Pancreas (tissue), 10 donors: ENCODE measurements around the gene TBX22. TPM values are rescaled to one million over a fixed set of nuclear protein-coding genes. Genes with fewer than 3 reads are reported as not detected.
"Not testable (repeated sequence)": the region's sequence is repeated elsewhere in the genome, so short reads cannot be mapped to it uniquely, and the experiment has no call there.

ENCODE experiments used
- ATAC-seq, 4 donors: fragments of 200-7000 bp; cut with Tn5 transposase; one replicate each; pipeline versions ENCODE4 v1.8.0 to v1.9.1; 2020; ENCODE audit warnings: mild to moderate bottlenecking in 4 of 4, moderate library complexity in 4 of 4
- DNase-seq, 6 donors: peaks; one replicate each; pipeline ENCODE4 v3.0.0-alpha.2; 2020
- FAIRE-seq: peaks from 2 replicates; lab custom pipeline; 2012; peaks lifted over from hg19 to GRCh38; lab: Jason Lieb, UNC
- H3K27ac ChIP-seq, 4 donors: fragments of 200-600 bp; sonication (generic); 1 replicate in 3 of 4; 2 replicates in 1 of 4; pipeline versions ENCODE4 v1.5.0 to v1.8.0; 2020
- H3K27me3 ChIP-seq, 4 donors: fragments of 200-600 bp; one replicate each; pipeline ENCODE4 v1.8.0; 2021
- H3K36me3 ChIP-seq, 3 donors: fragments of 200-600 bp; sonication (generic) in 1 of 3; one replicate each; pipeline versions ENCODE4 v1.5.0 to v1.8.0; 2020 to 2021
- H3K4me1 ChIP-seq, 3 donors: fragments of 200-600 bp; one replicate each; pipeline ENCODE4 v1.8.0; 2021
- H3K4me3 ChIP-seq, 4 donors: fragments of 200-600 bp; sonication (generic) in 2 of 4; one replicate each; pipeline versions ENCODE4 v1.5.0 to v1.8.0; 2020 to 2021
- H3K9me3 ChIP-seq, 4 donors: fragments of 200-600 bp; one replicate each; pipeline ENCODE4 v1.8.0; 2021
- CTCF ChIP-seq, 4 donors: fragments of 200-600 bp; sonication (generic) in 3 of 4; IDR thresholded peaks; one replicate each; pipeline versions ENCODE4 v1.5.0 to v1.8.0; 2021; ENCODE audit warnings: antibody characterized with exemption in 4 of 4
- WGBS, 2 donors: extraction: QIAGEN DNeasy Blood & Tissue Kit; methylation state at CpG; one replicate each; pipeline ENCODE4 v1.1.7; 2013; 5-methylcytosine and 5-hydroxymethylcytosine counted together
- intact Hi-C, 3 donors: fragments of 100-400 bp; cut with DNase I; formaldehyde crosslinking; loops; one replicate each; pipeline versions ENCODE4 v1.11.1 to v1.14.2; 2022
- polyA plus RNA-seq, 2 donors: library from polyadenylated mRNA; stranded (reverse); fragments of 200-250 nt; gene quantifications; one replicate each; pipeline ENCODE4 v1.2.3, GENCODE V29; 2013
- total RNA-seq, 6 donors: library from RNA; stranded (reverse); fragmentation: NEBNext Ultra II Directional in 4 of 6; extraction: Animal tissue kit (Norgen Biotek cat#: 25700) in 4 of 6; gene quantifications; one replicate each; pipeline versions ENCODE4 v1.2.1 to v1.2.4, GENCODE V29; 2021 to 2023
- donor health status: healthy with polysubstance abuse.
- donor health status: DM: no; HTN: no; CAD: no; lungs with moderate emphysema.
- donor health status: DM: no; HTN: no; CAD: no.
- donor health status: control.
- donor health status: control.
- donor health status: Bipolar disorder and iron deficiency.
- donor health status: DM: yes; HTN: yes; CAD: no.
- donor health status: DM: no; HTN: no; CAD: no.
- donor health status: DM: no; HTN: no; CAD: no.
- donor health status: DM: yes; HTN: yes; CAD: no.

Gene TBX22
- total and polyA plus RNA-seq, 8 donors: not detected

- H3K9me3 ChIP-seq: no peaks in the 10 kb centered on the region
- 38 to 41% methylated on average over 3 of the region's 3 CpGs for WGBS, 2 donors
- TF ChIP-seq CTCF (IDR thresholded peaks at IDR 0.05): no peak
- H3K27me3 ChIP-seq: peaks cover 0 to 18% (median 3%) of the 10 kb centered on the region in 4 donors
- ATAC-seq (no peak), FAIRE-seq (no peak), DNase-seq (no peak)
- H3K36me3 ChIP-seq: no peaks in the 10 kb centered on the region
- intact Hi-C loops: no loop called here
- H3K4me1 ChIP-seq: no peaks in the 10 kb centered on the region
- H3K27ac ChIP-seq: no peak overlapping the region
- no peak overlapping the region for H3K4me3 ChIP-seq
Measured at GRCh38 chrX:80016182-80016581, 1.6 kb downstream of the TBX22 start.

- Histone ChIP-seq H3K9me3 (no peaks in the 10 kb centered on the region), H3K27ac (no peak overlapping the region), H3K36me3 (no peaks in the 10 kb centered on the region), H3K4me1 (no peaks in the 10 kb centered on the region), H3K4me3 (no peak overlapping the region), H3K27me3 (peaks cover 0 to 10% (median 3%) of the 10 kb centered on the region in 4 donors)
- WGBS, 2 donors: 6 to 28% methylated on average over 4 of the region's 4 CpGs
- no peak for ATAC-seq
- intact Hi-C loops: no loop called here
- TF ChIP-seq CTCF (IDR thresholded peaks at IDR 0.05): no peak
- DNase-seq: no peak
- no peak for FAIRE-seq
Measured at GRCh38 chrX:80021621-80022020, 7.1 kb downstream of the TBX22 start.

- WGBS, 2 donors: 1 to 12% methylated on average over 35 of the region's 35 CpGs
- TF ChIP-seq CTCF (IDR thresholded peaks at IDR 0.05): no peak
Measured at GRCh38 chrX:80022363-80023031, 7.9 kb downstream of the TBX22 start.

GRCh38 chrX:80026116-80026515, 11.6 kb downstream of the TBX22 start:
- Histone ChIP-seq H3K27me3 (peaks cover 0 to 5% (median 0%) of the 10 kb centered on the region in 4 donors), H3K4me1 (no peaks in the 10 kb centered on the region), H3K36me3 (no peaks in the 10 kb centered on the region), H3K27ac (no peak overlapping the region), H3K4me3 (no peak overlapping the region), H3K9me3 (no peaks in the 10 kb centered on the region)
- WGBS, 2 donors: 58 to 70% methylated on average over 3 of the region's 3 CpGs
- no peak for DNase-seq
- FAIRE-seq: no peak
- TF ChIP-seq CTCF (IDR thresholded peaks at IDR 0.05): no peak
- no peak for ATAC-seq
- intact Hi-C loops: no loop called here

More at GRCh38 chrX:80022363-80023031, 7.9 kb downstream of the TBX22 start:
- no peak overlapping the region for H3K4me3 ChIP-seq
- H3K27ac ChIP-seq: no peak overlapping the region
- FAIRE-seq (no peak), ATAC-seq (no peak), DNase-seq (no peak)
- no peaks in the 10 kb centered on the region for H3K36me3 ChIP-seq
- H3K27me3 ChIP-seq: peaks cover 0 to 14% (median 3%) of the 10 kb centered on the region in 4 donors
- H3K4me1 ChIP-seq: no peaks in the 10 kb centered on the region
- no peaks in the 10 kb centered on the region for H3K9me3 ChIP-seq
- intact Hi-C loops: no loop called here

- H3K27ac ChIP-seq, H3K4me3 ChIP-seq, H3K36me3 ChIP-seq, intact Hi-C loops, FAIRE-seq, ATAC-seq, H3K27me3 ChIP-seq, H3K4me1 ChIP-seq, H3K9me3 ChIP-seq: not testable (repeated sequence)
- 35 to 54% methylated on average over 6 of the region's 6 CpGs for WGBS, 2 donors
- peak in 1 of 6 donors; percentile 8 for DNase-seq
Measured at GRCh38 chrX:80066156-80066555, 51.6 kb downstream of the TBX22 start.

GRCh38 chrX:80075625-80076024, 61.1 kb downstream of the TBX22 start:
- FAIRE-seq, H3K9me3 ChIP-seq, ATAC-seq, H3K36me3 ChIP-seq, H3K27me3 ChIP-seq, intact Hi-C loops, DNase-seq, H3K27ac ChIP-seq, H3K4me1 ChIP-seq, H3K4me3 ChIP-seq: not testable (repeated sequence)
- 77 to 90% methylated on average over 1 of the region's 1 CpG for WGBS, 2 donors
